ENCODE data around the gene OSER1. TPM values are rescaled to one million over a fixed set of nuclear protein-coding genes. Genes with fewer than 3 reads are reported as not detected.

Gene OSER1
- total and polyA plus RNA-seq, 2 of the 8 experiments (the other 6 are each of a cell fraction or from before 2014, with no cell fraction given) = 24.5 to 31.8 TPM

DNA sequence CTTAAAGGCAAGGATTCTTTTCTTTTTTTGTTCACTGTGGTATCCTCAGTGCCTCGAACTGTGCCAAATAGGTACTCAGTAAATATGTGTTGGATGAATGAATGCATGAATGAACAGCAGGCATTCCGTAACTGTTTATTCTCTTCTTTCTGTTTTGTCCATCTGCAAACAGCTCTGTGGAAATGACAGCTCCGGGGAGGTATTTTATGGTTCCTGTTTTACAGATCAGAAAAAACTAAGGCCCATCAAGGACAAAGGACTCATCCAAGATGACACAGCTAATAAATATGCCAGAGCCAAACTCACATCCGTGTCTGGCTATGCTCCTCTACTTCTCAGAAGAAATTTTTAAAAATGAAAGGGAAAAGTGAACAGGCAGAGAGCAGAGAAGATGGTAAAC, 44.6 kb downstream of the OSER1 start (continued):
- TF ChIP-seq CHD7 (IDR thresholded peaks at IDR 0.05; ENCODE audit: insufficient replicate concordance, low read length) = no peak
- no peak for TF ChIP-seq CREB1 (IDR thresholded peaks at IDR 0.05)
